GM23338 (cell line): ENCODE data around the gene RFC3. TPM values are rescaled to one million over a fixed set of nuclear protein-coding genes. Genes with fewer than 3 reads are reported as not detected.

Experiments used
- ATAC-seq: fragments of 200-7000 bp; cut with Tn5 transposase; 3 replicates; pipeline ENCODE4 v1.9.1; 2020
- DNase-seq: peaks from one replicate; pipeline ENCODE4 v3.0.0-alpha.2; 2015; ENCODE audit warnings: low spot score
- H2AFZ ChIP-seq: fragments of 200-600 bp; sonication (generic); 2 replicates; pipeline ENCODE4 v1.8.0; 2016; ENCODE audit warnings: antibody characterized with exemption, mild to moderate bottlenecking, moderate library complexity
- H3F3A ChIP-seq: fragments of 200-600 bp; sonication (generic); replicated peaks from 2 replicates; pipeline ENCODE4 v1.8.0; 2017; ENCODE audit warnings: antibody characterized with exemption, mixed run types, low read depth
- H3K27ac ChIP-seq: fragments of 200-600 bp; sonication (generic); 2 replicates; pipeline ENCODE4 v1.6.1; 2016; ENCODE audit warnings: low read depth
- H3K27me3 ChIP-seq: fragments of 200-600 bp; sonication (generic); 2 replicates; pipeline ENCODE4 v1.8.0; 2016; ENCODE audit warnings: mild to moderate bottlenecking, mixed run types, moderate library complexity; ENCODE audit not compliant: insufficient read depth
- H3K36me3 ChIP-seq: fragments of 200-600 bp; sonication (generic); 2 replicates; pipeline ENCODE4 v1.8.0; 2016; ENCODE audit warnings: mild to moderate bottlenecking; ENCODE audit not compliant: insufficient read depth
- H3K4me1 ChIP-seq: fragments of 200-600 bp; sonication (generic); 2 replicates; pipeline ENCODE4 v1.8.0; 2016; ENCODE audit warnings: mild to moderate bottlenecking, moderate library complexity; ENCODE audit not compliant: insufficient read depth
- H3K4me2 ChIP-seq: fragments of 200-600 bp; sonication (generic); 2 replicates; pipeline ENCODE4 v1.7.1; 2017; ENCODE audit warnings: mixed run types
- H3K4me3 ChIP-seq: fragments of 200-600 bp; sonication (generic); 2 replicates; pipeline ENCODE4 v1.6.1; 2016; ENCODE audit warnings: mixed run types
- H3K79me2 ChIP-seq: fragments of 200-600 bp; sonication (generic); replicated peaks from 2 replicates; pipeline ENCODE4 v1.8.0; 2017; ENCODE audit warnings: mild to moderate bottlenecking; ENCODE audit not compliant: insufficient read depth
- H3K9me2 ChIP-seq: fragments of 200-600 bp; sonication (generic); 2 replicates; pipeline ENCODE4 v1.8.0; 2017; ENCODE audit not compliant: insufficient read depth
- H4K20me1 ChIP-seq: fragments of 200-600 bp; sonication (generic); replicated peaks from 2 replicates; pipeline ENCODE4 v1.8.0; 2017; ENCODE audit warnings: mild to moderate bottlenecking; ENCODE audit not compliant: insufficient read depth
- H3K27ac Mint-ChIP-seq: 2 replicates; pipeline ENCODE4 v1.8.0; 2020; ENCODE audit warnings: inconsistent platforms, mild to moderate bottlenecking, moderate library complexity, mixed read lengths
- H3K27me3 Mint-ChIP-seq: 3 replicates; pipeline ENCODE4 v1.8.0; 2022; ENCODE audit warnings: low read depth, mild to moderate bottlenecking, moderate library complexity, mixed read lengths, inconsistent platforms; ENCODE audit not compliant: insufficient read depth, poor library complexity
- H3K36me3 Mint-ChIP-seq: 3 replicates; pipeline ENCODE4 v1.8.0; 2021; ENCODE audit warnings: low read depth, mild to moderate bottlenecking, inconsistent platforms, moderate library complexity, mixed read lengths
- H3K4me1 Mint-ChIP-seq: 3 replicates; pipeline ENCODE4 v1.8.0; 2020; ENCODE audit warnings: mild to moderate bottlenecking, inconsistent platforms, mixed read lengths
- H3K4me3 Mint-ChIP-seq: 3 replicates; pipeline ENCODE4 v1.8.0; 2021; ENCODE audit warnings: moderate library complexity, mild to moderate bottlenecking, inconsistent platforms, mixed read lengths
- H3K9me3 Mint-ChIP-seq: 3 replicates; pipeline ENCODE4 v1.8.0; 2020; ENCODE audit warnings: moderate library complexity, mild to moderate bottlenecking, inconsistent platforms, mixed read lengths
- CREB1 ChIP-seq: fragments of 250-450 bp; sonication (Bioruptor Pico); IDR thresholded peaks from 2 replicates; pipeline ENCODE4 v1.5.0; 2020; ENCODE audit warnings: low read depth, mild to moderate bottlenecking, moderate library complexity
- NANOG ChIP-seq: IDR thresholded peaks from 2 replicates; pipeline ENCODE4 v1.6.1; 2016; ENCODE audit warnings: antibody characterized with exemption, borderline replicate concordance
- POLR2AphosphoS5 ChIP-seq: IDR thresholded peaks from 2 replicates; pipeline ENCODE4 v1.6.1; 2016; ENCODE audit warnings: antibody characterized with exemption, low read depth
- STAT1 ChIP-seq: IDR thresholded peaks from one replicate; pipeline ENCODE4 v1.6.1; 2016; ENCODE audit warnings: antibody characterized with exemption; ENCODE audit not compliant: unreplicated experiment
- ZNF462 ChIP-seq: fragments of 250-450 bp; sonication (Bioruptor Pico); IDR thresholded peaks from 2 replicates; pipeline ENCODE4 v1.5.0; 2020; ENCODE audit warnings: mild to moderate bottlenecking, moderate library complexity
- polyA plus RNA-seq: library from polyadenylated mRNA; unstranded; fragments of >200 nt; fragmentation: Nextera tagmentation; extraction: Ambion mirVana; gene quantifications from 2 replicates; pipeline ENCODE4 v1.2.1, GENCODE V29; 2016
- total RNA-seq: library from RNA; depleted of rRNA; stranded (reverse); fragments of >200 nt; shearing (Covaris generic); gene quantifications from 2 replicates; pipeline ENCODE4 v1.2.3, GENCODE V29; 2014

The RFC3 gene
- total and polyA plus RNA-seq, 2 experiments from 2014 or later = 48.7 to 75.5 TPM

GRCh38 chr13:33872005-33872351, 54.0 kb downstream of the RFC3 start (continued):
- no peak for TF ChIP-seq ZNF462 (CRISPR knock-in tag)
- no peak for TF ChIP-seq CREB1 (CRISPR knock-in tag)
- no peak for TF ChIP-seq NANOG

- Histone ChIP-seq H3K9me2 (no peaks in the 10 kb centered on the region), H3K4me2 (no peak overlapping the region), H4K20me1 (no peaks in the 10 kb centered on the region), H3F3A (no peaks in the 10 kb centered on the region), H3K4me1 (no peaks in the 10 kb centered on the region), H3K27me3 (no peaks in the 10 kb centered on the region), H3K4me3 (no peak overlapping the region), H3K27ac (no peak overlapping the region), H3K79me2 (no peaks in the 10 kb centered on the region), H3K36me3 (0 out of 2 replicates have a peak, but pooled peaks cover under 1% of the 10 kb centered on the region), H2AFZ (no peak overlapping the region)
- Mint-ChIP-seq H3K9me3 (no peaks in the 10 kb centered on the region), H3K4me3 (no peak overlapping the region), H3K36me3 (no peaks in the 10 kb centered on the region), H3K27ac (no peak overlapping the region), H3K27me3 (no peaks in the 10 kb centered on the region), H3K4me1 (no peaks in the 10 kb centered on the region)
- ATAC-seq (no peak), DNase-seq (no peak)
- no peak for TF ChIP-seq POLR2AphosphoS5
- TF ChIP-seq STAT1 = no peak
Observed at GRCh38 chr13:33873251-33873908, 55.4 kb downstream of the RFC3 start.
